ENCODE data around the gene SNED1. TPM values are rescaled to one million over a fixed set of nuclear protein-coding genes. Genes with fewer than 3 reads are reported as not detected.

The SNED1 gene
- total and polyA plus RNA-seq, 9 of the 15 experiments (the other 6 are each of a cell fraction or from before 2014, with no cell fraction given) = 0.03 to 0.07 (median 0.05) TPM; not detected in 5

- TF ChIP-seq LCOR (CRISPR knock-in tag; IDR thresholded peaks at IDR 0.05) = no peak
- TF ChIP-seq BRD9 (IDR thresholded peaks at IDR 0.05; ENCODE audit: low read depth, partially characterized antibody) = no peak
- TF ChIP-seq KDM1A (IDR thresholded peaks at IDR 0.05) = no peak
- TF ChIP-seq DDX20 (tag; IDR thresholded peaks at IDR 0.05; ENCODE audit: low read depth) = no peak
- no peak for TF ChIP-seq RB1 (IDR thresholded peaks at IDR 0.05; ENCODE audit: low read depth)
- TF ChIP-seq NUFIP1 (IDR thresholded peaks at IDR 0.05; ENCODE audit: partially characterized antibody) = no peak
- TF ChIP-seq, protein P1, sequence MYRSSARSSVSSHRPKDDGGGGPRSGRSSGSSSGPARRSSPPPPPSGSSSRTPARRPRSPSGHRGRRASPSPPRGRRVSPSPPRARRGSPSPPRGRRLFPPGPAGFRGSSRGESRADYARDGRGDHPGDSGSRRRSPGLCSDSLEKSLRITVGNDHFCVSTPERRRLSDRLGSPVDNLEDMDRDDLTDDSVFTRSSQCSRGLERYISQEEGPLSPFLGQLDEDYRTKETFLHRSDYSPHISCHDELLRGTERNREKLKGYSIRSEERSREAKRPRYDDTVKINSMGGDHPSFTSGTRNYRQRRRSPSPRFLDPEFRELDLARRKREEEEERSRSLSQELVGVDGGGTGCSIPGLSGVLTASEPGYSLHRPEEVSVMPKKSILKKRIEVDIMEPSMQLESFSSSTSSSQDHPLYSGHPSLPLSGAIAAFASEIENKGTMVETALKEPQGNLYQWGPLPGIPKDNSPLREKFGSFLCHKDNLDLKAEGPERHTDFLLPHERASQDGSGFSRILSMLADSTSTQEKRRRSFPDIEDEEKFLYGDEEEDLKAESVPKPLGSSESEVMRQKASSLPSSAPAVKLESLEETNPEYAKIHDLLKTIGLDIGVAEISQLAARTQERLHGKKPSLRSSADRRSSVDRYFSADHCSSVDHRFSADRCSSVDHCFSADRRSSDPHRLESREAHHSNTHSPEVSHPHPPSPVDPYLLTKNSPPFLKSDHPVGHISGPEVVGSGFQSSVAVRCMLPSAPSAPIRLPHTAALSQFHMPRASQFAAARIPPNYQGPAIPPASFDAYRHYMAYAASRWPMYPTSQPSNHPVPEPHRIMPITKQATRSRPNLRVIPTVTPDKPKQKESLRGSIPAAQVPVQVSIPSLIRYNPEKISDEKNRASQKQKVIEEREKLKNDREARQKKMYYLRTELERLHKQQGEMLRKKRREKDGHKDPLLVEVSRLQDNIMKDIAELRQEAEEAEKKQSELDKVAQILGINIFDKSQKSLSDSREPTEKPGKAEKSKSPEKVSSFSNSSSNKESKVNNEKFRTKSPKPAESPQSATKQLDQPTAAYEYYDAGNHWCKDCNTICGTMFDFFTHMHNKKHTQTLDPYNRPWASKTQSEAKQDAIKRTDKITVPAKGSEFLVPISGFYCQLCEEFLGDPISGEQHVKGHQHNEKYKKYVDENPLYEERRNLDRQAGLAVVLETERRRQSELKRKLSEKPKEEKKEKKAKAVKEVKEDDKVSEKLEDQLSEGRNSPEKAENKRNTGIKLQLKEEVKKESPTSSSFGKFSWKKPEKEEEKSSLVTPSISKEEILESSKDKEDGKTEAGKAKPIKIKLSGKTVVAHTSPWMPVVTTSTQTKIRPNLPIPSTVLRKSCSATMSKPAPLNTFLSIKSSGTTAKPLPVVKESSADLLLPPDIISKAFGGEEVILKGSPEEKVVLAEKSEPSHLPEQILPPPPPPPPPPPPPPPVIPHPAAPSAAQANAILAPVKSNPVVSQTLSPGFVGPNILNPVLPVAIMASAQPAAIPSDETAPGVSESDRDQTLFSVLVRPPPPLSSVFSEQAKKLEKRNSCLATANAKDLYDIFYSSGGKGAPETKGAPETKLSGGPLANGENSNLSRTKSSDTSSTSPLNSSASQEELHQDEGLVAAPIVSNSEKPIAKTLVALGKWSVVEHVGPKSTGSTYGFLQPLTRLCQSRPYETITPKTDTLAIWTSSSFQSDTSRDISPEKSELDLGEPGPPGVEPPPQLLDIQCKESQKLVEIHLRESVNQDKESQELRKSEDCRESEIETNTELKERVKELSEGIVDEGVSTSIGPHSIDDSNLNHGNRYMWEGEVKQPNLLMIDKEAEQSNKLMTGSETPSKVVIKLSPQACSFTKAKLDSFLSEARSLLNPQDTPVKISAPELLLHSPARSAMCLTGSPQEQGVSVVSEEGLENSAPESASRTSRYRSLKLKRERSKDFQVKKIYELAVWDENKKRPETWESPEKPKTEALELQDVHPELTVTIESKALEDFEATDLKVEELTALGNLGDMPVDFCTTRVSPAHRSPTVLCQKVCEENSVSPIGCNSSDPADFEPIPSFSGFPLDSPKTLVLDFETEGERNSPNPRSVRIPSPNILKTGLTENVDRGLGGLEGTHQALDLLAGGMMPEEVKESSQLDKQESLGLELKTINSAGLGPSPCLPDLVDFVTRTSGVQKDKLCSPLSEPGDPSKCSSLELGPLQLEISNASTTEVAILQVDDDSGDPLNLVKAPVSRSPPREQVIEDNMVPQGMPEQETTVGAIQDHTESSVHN (IDR thresholded peaks at IDR 0.05; ENCODE audit: borderline replicate concordance in 1 of 2, low read depth in 1 of 2) = no peak
- no peak for TF ChIP-seq ATF3 (IDR thresholded peaks at IDR 0.05)
- no peak for TF ChIP-seq ATF3 (CRISPR knock-in tag; conservative IDR thresholded peaks at IDR 0.05)
- TF ChIP-seq MBD2 (IDR thresholded peaks at IDR 0.05; ENCODE audit: borderline replicate concordance, low read depth) = no peak
- TF ChIP-seq HINFP (tag; conservative IDR thresholded peaks at IDR 0.05; ENCODE audit: low read depth) = no peak
- TF ChIP-seq CCNT2 (IDR thresholded peaks at IDR 0.05; ENCODE audit: borderline replicate concordance, extremely low read depth, insufficient read length, low read depth, low read length) = no peak
Observed at GRCh38 chr2:240959941-240960308, 38.5 kb upstream of the SNED1 start (continued).
